NT2/D1 (cell line): ENCODE results near the gene MYO5C.

Experiments used
- YY1 ChIP-seq: IDR thresholded peaks from 2 replicates; pipeline ENCODE4 v1.6.1; 2011; ENCODE audit not compliant: insufficient read length, insufficient read depth
- ZNF274 ChIP-seq: IDR thresholded peaks from 2 replicates; pipeline ENCODE4 v1.6.1; 2011; ENCODE audit warnings: mild to moderate bottlenecking, low read depth, low read length

DNA sequence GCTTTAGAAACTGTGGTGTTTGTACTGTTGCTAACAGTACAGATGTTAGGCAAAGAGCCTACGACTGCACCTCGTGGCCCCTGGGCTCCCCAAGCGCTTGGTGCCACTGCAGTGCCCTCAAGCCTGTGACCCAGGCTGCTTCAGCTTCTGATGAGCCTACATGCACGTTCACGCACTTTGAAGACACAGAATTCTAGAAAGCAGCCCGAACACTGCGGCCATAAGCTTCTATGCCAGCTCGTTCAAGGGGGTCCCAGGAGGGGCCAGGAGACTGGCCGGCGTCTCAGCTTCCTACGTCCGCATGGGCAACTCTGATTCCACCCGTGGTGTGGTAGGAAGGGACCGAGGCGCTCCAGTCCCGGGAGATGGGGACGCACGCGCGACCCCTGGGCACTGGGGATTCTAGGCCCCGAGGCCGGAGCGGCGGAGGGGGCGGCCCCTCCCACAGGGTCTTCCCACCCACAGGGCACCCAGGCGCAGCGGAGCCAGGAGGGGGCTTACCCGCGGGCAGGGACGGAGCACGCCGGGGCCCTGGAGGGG lies 653 bp downstream of the MYO5C start:
- TF ChIP-seq ZNF274: no peak
- no peak for TF ChIP-seq YY1
